GM18519 (cell line): ENCODE measurements around the gene AK8.

Source experiments
- ATAC-seq: cut with Tn5 transposase; IDR thresholded peaks from one replicate; pipeline ENCODE4 v1.9.1; 2021; ENCODE audit warnings: mild to moderate bottlenecking, moderate library complexity; ENCODE audit not compliant: unreplicated experiment, low FRiP score

AK8 gene

DNA sequence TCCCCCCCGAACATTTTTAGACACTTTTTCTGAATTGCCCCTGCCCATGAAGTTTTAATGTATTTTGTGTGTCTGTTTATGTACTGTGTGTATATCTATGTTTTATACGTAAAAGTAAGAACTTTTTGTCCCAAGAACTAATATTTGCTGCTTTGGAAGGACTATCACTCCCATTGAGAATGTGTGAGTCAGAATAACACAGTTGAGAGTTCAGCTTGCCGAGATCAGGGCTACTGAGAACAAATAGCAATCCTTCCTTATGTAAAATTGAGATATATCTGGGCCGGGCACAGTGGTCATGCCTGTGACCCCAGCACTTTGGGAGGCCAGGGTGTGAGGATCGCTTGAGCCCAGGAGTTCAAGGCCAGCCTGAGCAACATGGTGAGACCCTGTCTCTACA, 196.5 kb downstream of the AK8 start:
- no peak for ATAC-seq

DNA sequence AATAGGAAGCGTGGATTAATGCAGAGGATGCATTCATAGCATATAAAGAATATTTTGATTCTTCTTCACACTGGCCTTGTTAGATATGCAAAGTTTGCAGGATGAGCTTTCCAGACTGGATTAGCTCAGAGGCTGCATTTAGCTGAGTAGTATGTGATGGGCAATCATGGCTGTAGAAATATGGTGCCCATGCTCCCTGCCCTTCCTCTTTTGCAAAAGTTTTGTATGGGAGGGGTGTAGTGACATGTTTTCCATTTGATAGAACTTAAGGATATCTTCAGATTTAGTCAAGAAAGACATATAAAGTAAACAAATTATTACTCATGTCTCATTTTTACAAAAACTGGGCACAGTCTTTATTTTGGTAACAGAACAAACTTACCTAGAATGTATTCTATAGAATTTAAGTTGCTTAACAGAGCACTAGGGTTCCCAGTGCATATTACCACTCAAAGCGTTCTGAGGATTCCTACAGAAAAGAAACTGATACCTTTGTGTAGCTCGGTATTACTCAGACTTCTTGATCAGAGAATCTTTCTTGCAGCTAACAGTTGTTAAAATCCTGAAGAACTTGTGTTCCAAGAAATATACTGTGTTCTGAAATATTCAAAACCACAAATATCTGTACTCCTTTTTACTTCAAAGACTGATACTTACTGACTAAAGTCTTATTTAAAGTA, 198.0 kb downstream of the AK8 start:
- ATAC-seq, result no peak

DNA sequence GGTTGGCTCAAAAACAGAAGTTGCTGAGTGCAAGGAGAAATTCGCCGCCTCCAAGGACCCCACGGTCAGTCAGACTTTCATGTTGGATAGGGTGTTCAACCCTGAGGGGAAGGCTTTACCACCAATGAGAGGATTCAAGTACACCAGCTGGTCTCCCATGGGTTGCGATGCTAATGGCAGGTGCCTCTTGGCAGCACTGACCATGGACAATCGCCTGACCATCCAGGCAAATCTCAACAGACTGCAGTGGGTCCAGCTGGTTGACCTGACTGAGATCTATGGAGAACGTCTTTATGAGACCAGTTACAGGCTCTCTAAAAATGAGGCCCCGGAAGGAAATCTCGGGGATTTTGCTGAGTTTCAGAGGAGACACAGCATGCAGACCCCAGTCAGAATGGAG, 200.1 kb downstream of the AK8 start:
- no peak for ATAC-seq
